Endothelial cell of umbilical vein (primary cell): ENCODE results near the gene ASL. TPM values are rescaled to one million over a fixed set of nuclear protein-coding genes. Genes with fewer than 3 reads are reported as not detected.
"Not testable (repeated sequence)": the region's sequence is repeated elsewhere in the genome, so short reads cannot be mapped to it uniquely, and the experiment has no call there.

Experiments
- BruUV-seq: library from RNA; stranded (reverse); fragments of 400-500 nt; replicated peaks from 2 replicates; lab custom pipeline; 2021; lab: Mats Ljungman, UMichigan
- CTCF ChIA-PET: fragments of 300-600, 350-600 bp; sonication (Branson Sonifier 250); formaldehyde crosslinking; loops from one replicate; lab custom pipeline; 2021; ENCODE audit warnings: antibody characterized with exemption, inconsistent platforms; lab: Charles Lee
- POLR2A ChIA-PET: fragments of 300-600, 350-600 bp; sonication (Branson Sonifier 250); formaldehyde crosslinking; loops from one replicate; lab custom pipeline; 2021; ENCODE audit warnings: antibody characterized with exemption, inconsistent platforms; lab: Charles Lee
- DNase-seq: peaks from one replicate; pipeline ENCODE4 v3.0.0-alpha.2; 2011; ENCODE audit warnings: low read depth, low spot score
- FAIRE-seq: peaks from 2 replicates; lab custom pipeline; 2011; peaks lifted over from hg19 to GRCh38; lab: Jason Lieb, UNC
- H2AFZ ChIP-seq: 2 replicates; pipeline ENCODE4 v1.6.0; 2012; ENCODE audit warnings: low read depth, low read length, control low read depth, inconsistent platforms
- H3K27ac ChIP-seq: 2 replicates; pipeline ENCODE4 v1.5.1; 2011; ENCODE audit warnings: low read depth, mild to moderate bottlenecking, control low read depth, low read length, moderate library complexity; ENCODE audit not compliant: insufficient read depth
- H3K27me3 ChIP-seq, 2 experiments: 2 replicates each; pipeline versions ENCODE4 v1.6.0 to v1.6.1; 2011; ENCODE audit warnings: low read length in 2 of 2, mixed read lengths in 1 of 2; ENCODE audit not compliant: control insufficient read depth in 2 of 2, insufficient read depth in 2 of 2
- H3K36me3 ChIP-seq, 2 experiments: 2 replicates in 1 of 2; 3 replicates in 1 of 2; pipeline ENCODE4 v1.5.1; 2011; ENCODE audit warnings: low read length in 2 of 2, mild to moderate bottlenecking in 1 of 2, moderate library complexity in 1 of 2; ENCODE audit not compliant: control insufficient read depth in 2 of 2, insufficient read depth in 2 of 2; ENCODE audit errors: extremely low read depth in 1 of 2
- H3K4me1 ChIP-seq: 3 replicates; pipeline ENCODE4 v1.5.1; 2011; ENCODE audit warnings: mild to moderate bottlenecking, low read length; ENCODE audit not compliant: control insufficient read depth, insufficient read depth; ENCODE audit errors: extremely low read depth
- H3K4me2 ChIP-seq: 2 replicates; pipeline ENCODE4 v1.6.1; 2011; ENCODE audit warnings: low read length, control low read depth, mixed read lengths; ENCODE audit not compliant: insufficient read depth
- H3K4me3 ChIP-seq, 3 experiments: fragments of 200-600 bp in 1 of 3; sonication (generic), shearing (Covaris generic) in 1 of 3; replicated peaks in 1 of 3; 2 replicates each; pipeline ENCODE4 v1.5.1; 2011 to 2016; ENCODE audit warnings: control low read depth in 3 of 3, low read length in 3 of 3, mild to moderate bottlenecking in 2 of 3, inconsistent platforms in 1 of 3, low read depth in 1 of 3, moderate library complexity in 1 of 3; ENCODE audit not compliant: insufficient read depth in 1 of 3
- H3K79me2 ChIP-seq: 2 replicates; pipeline ENCODE4 v1.6.0; 2012; ENCODE audit warnings: low read length, inconsistent platforms; ENCODE audit not compliant: control insufficient read depth, insufficient read depth
- H3K9ac ChIP-seq: replicated peaks from 2 replicates; pipeline ENCODE3; 2011; ENCODE audit warnings: low read length, control low read depth; ENCODE audit not compliant: insufficient read depth; ENCODE audit errors: extremely low read depth
- H3K9me1 ChIP-seq: replicated peaks from 3 replicates; pipeline ENCODE4 v1.6.0; 2011; ENCODE audit warnings: mild to moderate bottlenecking, low read length; ENCODE audit not compliant: control insufficient read depth, insufficient read depth; ENCODE audit errors: extremely low read depth
- H3K9me3 ChIP-seq: replicated peaks from 2 replicates; pipeline ENCODE4 v1.5.1; 2012; ENCODE audit warnings: low read length, inconsistent platforms; ENCODE audit not compliant: control insufficient read depth, insufficient read depth
- H4K20me1 ChIP-seq: replicated peaks from 2 replicates; pipeline ENCODE3; 2011; ENCODE audit warnings: mild to moderate bottlenecking, low read length; ENCODE audit not compliant: control insufficient read depth, insufficient read depth; ENCODE audit errors: extremely low read depth
- GATA2 ChIP-seq: IDR thresholded peaks from 2 replicates; pipeline ENCODE4 v1.7.0; 2011; ENCODE audit warnings: low read depth, mild to moderate bottlenecking, moderate library complexity, mixed read lengths, low read length; ENCODE audit not compliant: insufficient read length, insufficient read depth
- POLR2A ChIP-seq: IDR thresholded peaks from 2 replicates; pipeline ENCODE4 v1.6.1; 2012; ENCODE audit warnings: low read depth, mild to moderate bottlenecking, control low read depth, low read length
- POLR2AphosphoS5 ChIP-seq: IDR thresholded peaks from 2 replicates; pipeline ENCODE4 v1.6.1; 2012; ENCODE audit warnings: low read depth, mild to moderate bottlenecking, control low read depth, low read length, moderate library complexity; ENCODE audit not compliant: insufficient read depth
- dilution Hi-C: fragments of 300-500 bp; cut with MboI; formaldehyde crosslinking; loops from one replicate; pipeline ENCODE4 v1.15.0; 2019; ENCODE audit warnings: low sequenced_read_pairs; ENCODE audit not compliant: extremely low pct_ligation_motif_present
- intact Hi-C: fragments of 100-400 bp; cut with micrococcal nuclease; formaldehyde crosslinking; loops from one replicate; pipeline ENCODE4 v1.10.0; 2022
- polyA plus RNA-seq, 4 experiments: library from polyadenylated mRNA; depleted of rRNA in 3 of 4; stranded (reverse) in 3 of 4; unstranded in 1 of 4; fragments of >200 nt; gene quantifications; 2 replicates each; pipeline versions ENCODE4 v1.2.1 to v1.2.3, GENCODE V29; 2011 to 2012; ENCODE audit warnings: missing spikeins in 1 of 4
- total RNA-seq: library from RNA; stranded (reverse); gene quantifications from 2 replicates; pipeline ENCODE4 v1.2.3, GENCODE V29; 2021
- TF ChIP-seq, protein P1 (sequence below): IDR thresholded peaks from 2 replicates; pipeline ENCODE4 v1.6.1; 2011; ENCODE audit not compliant: insufficient read depth, insufficient read length

ASL gene
- total and polyA plus RNA-seq, 2 donors (not counting 3 experiments of a cell fraction or from before 2014, with no cell fraction given): 50.5 to 57.8 TPM

DNA sequence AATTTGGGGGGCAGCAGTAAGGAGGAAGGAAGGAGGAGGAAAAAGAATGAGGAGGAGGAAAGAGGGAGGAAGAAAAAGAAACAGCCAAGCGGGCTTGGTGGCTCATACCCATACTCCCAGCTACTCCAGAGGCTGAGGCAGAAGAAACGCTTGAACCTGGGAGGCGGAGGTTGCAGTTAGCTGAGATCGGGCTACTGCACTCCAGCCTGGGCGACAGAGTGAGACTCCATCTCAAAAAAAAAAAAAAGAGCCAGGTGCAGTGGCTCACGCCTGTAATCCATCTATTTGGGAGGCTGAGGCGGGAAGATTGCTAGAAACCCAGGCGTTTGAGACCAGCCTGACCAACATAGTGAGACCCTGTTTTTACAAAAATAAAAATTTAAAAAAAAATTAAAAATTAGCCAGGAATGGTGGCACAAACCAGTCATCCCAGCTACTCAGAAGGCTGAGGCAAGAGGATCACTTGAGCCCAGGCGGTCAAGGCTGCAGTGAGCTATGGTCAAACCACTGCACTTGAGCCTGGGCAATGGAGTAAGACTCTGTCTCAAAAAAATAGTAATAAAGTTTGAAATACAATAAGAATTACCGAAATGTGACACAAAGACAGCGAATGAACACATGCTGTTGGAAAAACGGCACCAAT lies 24.9 kb downstream of the ASL start:
- H3K27ac ChIP-seq: no peak overlapping the region
- dilution Hi-C loops (no loop called here), intact Hi-C loops (no loop called here)
- DNase-seq (no peak), FAIRE-seq (no peak)
- ChIA-PET POLR2A (no interaction called here), CTCF (interaction anchor here (0.6 to 1.2 kb wide), 2 partner anchors 14 to 65 kb away, joined by 3 to 4 read pairs; partner anchors contain the start of gene CRCP)
- no peaks in the 10 kb centered on the region for H4K20me1 ChIP-seq
- H3K4me2 ChIP-seq: peak overlapping the region; percentile 39
- peak overlapping the region; percentile 16 for H3K9ac ChIP-seq
- no peaks in the 10 kb centered on the region for H3K27me3 ChIP-seq
- no TSS peak for BruUV-seq
- no peaks in the 10 kb centered on the region for H3K9me1 ChIP-seq
- H3K9me3 ChIP-seq: no peaks in the 10 kb centered on the region
- peaks cover 4% of the 10 kb centered on the region for H3K4me1 ChIP-seq
- TF ChIP-seq GATA2 (no peak), POLR2A (no peak), POLR2AphosphoS5 (no peak)
- TF ChIP-seq, protein P1, sequence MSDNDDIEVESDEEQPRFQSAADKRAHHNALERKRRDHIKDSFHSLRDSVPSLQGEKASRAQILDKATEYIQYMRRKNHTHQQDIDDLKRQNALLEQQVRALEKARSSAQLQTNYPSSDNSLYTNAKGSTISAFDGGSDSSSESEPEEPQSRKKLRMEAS: no peak
- peak overlapping the region; percentile 75 for H2AFZ ChIP-seq
- H3K4me3 ChIP-seq: peak overlapping the region in 2 of 3 experiments; percentile 16 to 28
- no peaks in the 10 kb centered on the region for H3K79me2 ChIP-seq
- H3K36me3 ChIP-seq: no peaks in the 10 kb centered on the region

DNA sequence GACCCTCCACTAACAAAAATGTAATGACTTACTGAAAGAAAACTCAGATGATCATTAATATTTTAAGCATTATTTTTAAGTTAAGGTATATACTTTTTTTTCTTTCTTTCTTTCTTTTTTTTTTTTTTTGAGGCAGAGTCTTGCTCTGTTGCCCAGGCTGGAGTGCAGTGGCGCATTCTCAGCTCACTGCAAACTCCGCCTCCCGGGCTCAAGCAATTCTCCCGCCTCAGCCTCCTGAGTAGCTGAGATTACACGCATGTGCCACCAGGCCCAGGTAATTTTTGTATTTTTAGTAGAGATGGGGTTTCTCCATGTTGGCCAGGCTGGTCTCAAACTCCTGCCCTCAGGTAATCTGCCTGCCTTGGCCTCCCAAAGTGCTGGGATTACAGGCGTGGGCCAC lies 26.5 kb downstream of the ASL start:
- H3K27ac ChIP-seq, H3K9ac ChIP-seq, POLR2A ChIA-PET, H2AFZ ChIP-seq, FAIRE-seq, H3K9me1 ChIP-seq, H4K20me1 ChIP-seq, BruUV-seq, H3K4me3 ChIP-seq, CTCF ChIA-PET, H3K27me3 ChIP-seq, DNase-seq, intact Hi-C loops, H3K9me3 ChIP-seq, H3K36me3 ChIP-seq, dilution Hi-C loops, H3K4me2 ChIP-seq, H3K79me2 ChIP-seq: not testable (repeated sequence)
- peaks cover 14% of the 10 kb centered on the region for H3K4me1 ChIP-seq

DNA sequence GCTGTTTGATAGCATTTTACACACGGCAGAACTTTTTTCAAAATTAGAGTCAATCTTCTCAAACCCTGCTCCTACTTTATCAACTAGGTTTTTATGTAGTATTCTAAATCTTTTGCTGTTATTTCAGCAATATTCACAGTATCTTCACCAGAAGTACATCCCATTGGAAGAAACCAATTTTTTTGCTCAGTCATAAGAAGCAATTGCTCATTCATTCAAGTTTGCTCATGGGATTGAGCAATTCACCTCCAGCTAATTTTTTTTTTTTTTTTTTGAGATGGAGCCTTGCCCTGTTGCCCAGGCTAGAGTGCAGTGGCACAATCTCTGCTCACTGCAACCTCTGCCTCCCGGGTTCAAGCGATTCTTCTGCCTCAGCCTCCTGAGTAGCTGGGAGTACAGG lies 28.4 kb downstream of the ASL start:
- H3K9me1 ChIP-seq, H3K27ac ChIP-seq, H2AFZ ChIP-seq, FAIRE-seq, BruUV-seq, H3K27me3 ChIP-seq, H4K20me1 ChIP-seq, H3K4me3 ChIP-seq, POLR2A ChIA-PET, H3K4me2 ChIP-seq, CTCF ChIA-PET, H3K9me3 ChIP-seq, H3K9ac ChIP-seq, intact Hi-C loops, DNase-seq, H3K36me3 ChIP-seq, H3K79me2 ChIP-seq, dilution Hi-C loops: not testable (repeated sequence)
- H3K4me1 ChIP-seq: peaks cover 17% of the 10 kb centered on the region
